Cortex of kidney (tissue), 1 donor: ENCODE results near the gene SNRPD3.
A peak's percentile ranks its signal among the peaks of the same experiment; 100 is the strongest.
"Not testable (repeated sequence)": the region's sequence is repeated elsewhere in the genome, so short reads cannot be mapped to it uniquely, and the experiment has no call there.

Experiments used
- DNase-seq: peaks from one replicate; lab custom pipeline; 2025; lab: John Stamatoyannopoulos, UW

Gene SNRPD3

GRCh38 chr22:24592058-24592850 lies 36.5 kb downstream of the SNRPD3 start:
- DNase-seq = no peak

- DNase-seq = peak; percentile 56
Observed at GRCh38 chr22:24592851-24593558, 37.2 kb downstream of the SNRPD3 start, which contains the start of gene LRRC75B. Gene LRRC75B (minus strand): TSS chr22:24593073. CDS start chr22:24593039, 34 bp downstream.

- DNase-seq = not testable (repeated sequence)
Observed at GRCh38 chr22:24593559-24593835, 37.7 kb downstream of the SNRPD3 start.

GRCh38 chr22:24593836-24594568 lies 38.2 kb downstream of the SNRPD3 start:
- no peak for DNase-seq

GRCh38 chr22:24594569-24595120 lies 38.8 kb downstream of the SNRPD3 start:
- DNase-seq = no peak

- DNase-seq = no peak
Observed at GRCh38 chr22:24595228-24595627, 39.4 kb downstream of the SNRPD3 start.

- DNase-seq = no peak
Observed at GRCh38 chr22:24595863-24596262, 40.1 kb downstream of the SNRPD3 start.

- not testable (repeated sequence) for DNase-seq
Observed at GRCh38 chr22:24597076-24597475, 41.3 kb downstream of the SNRPD3 start.

GRCh38 chr22:24599514-24599913 lies 43.7 kb downstream of the SNRPD3 start:
- no peak for DNase-seq

GRCh38 chr22:24599958-24600715 lies 44.3 kb downstream of the SNRPD3 start:
- DNase-seq = not testable (repeated sequence)

GRCh38 chr22:24601217-24602104 lies 45.7 kb downstream of the SNRPD3 start:
- DNase-seq = no peak

GRCh38 chr22:24602105-24602749 lies 46.4 kb downstream of the SNRPD3 start:
- DNase-seq = not testable (repeated sequence)

- DNase-seq = not testable (repeated sequence)
Observed at GRCh38 chr22:24602847-24603769, 47.3 kb downstream of the SNRPD3 start, which contains the start of gene GGT1. Gene GGT1 (plus strand): TSS chr22:24603193. CDS start chr22:24611082, 7,889 bp downstream.

- DNase-seq = not testable (repeated sequence)
Observed at GRCh38 chr22:24603770-24604629, 48.2 kb downstream of the SNRPD3 start.

GRCh38 chr22:24606340-24606739 lies 50.5 kb downstream of the SNRPD3 start:
- not testable (repeated sequence) for DNase-seq

- DNase-seq = not testable (repeated sequence)
Observed at GRCh38 chr22:24607429-24607983, 51.7 kb downstream of the SNRPD3 start.

GRCh38 chr22:24608327-24608726 lies 52.5 kb downstream of the SNRPD3 start:
- DNase-seq = not testable (repeated sequence)
